HFF-Myc (cell line): ENCODE measurements around the gene RNF157.
"Not testable (repeated sequence)": the region's sequence is repeated elsewhere in the genome, so short reads cannot be mapped to it uniquely, and the experiment has no call there.

Experiments used
- DNase-seq: peaks from one replicate; pipeline ENCODE4 v3.0.0-alpha.2; 2011; ENCODE audit warnings: low read depth; ENCODE audit errors: extremely low read depth
- H3K4me3 ChIP-seq: replicated peaks from 2 replicates; pipeline ENCODE4 v1.5.1; 2011; ENCODE audit warnings: low read depth, mild to moderate bottlenecking, control low read depth, low read length
- TF ChIP-seq, protein P1 (sequence below): IDR thresholded peaks from 2 replicates; pipeline ENCODE4 v1.5.1; 2012; ENCODE audit warnings: mild to moderate bottlenecking, low read depth, low read length, control low read depth; ENCODE audit errors: missing control alignments

RNF157 gene

DNA sequence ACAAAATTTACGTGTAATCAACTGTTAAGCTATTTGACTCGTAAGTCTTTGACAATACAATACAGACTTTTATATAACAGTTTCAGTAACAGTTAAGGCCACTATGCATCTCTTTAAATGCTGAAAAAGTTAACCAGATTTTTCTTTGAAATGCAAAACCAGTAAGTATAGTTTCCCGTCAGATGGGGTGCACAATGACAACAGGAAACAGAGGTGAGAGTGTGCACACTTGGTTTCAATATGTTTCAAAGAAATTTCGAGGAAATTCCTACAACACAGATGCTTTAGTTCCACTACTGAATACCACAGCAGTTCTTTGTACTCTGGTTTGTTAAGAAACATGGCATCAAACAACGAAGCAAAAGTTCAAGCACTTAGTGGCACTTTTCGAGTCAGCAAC, 48.4 kb downstream of the RNF157 start:
- DNase-seq = no peak
- TF ChIP-seq, protein P1, sequence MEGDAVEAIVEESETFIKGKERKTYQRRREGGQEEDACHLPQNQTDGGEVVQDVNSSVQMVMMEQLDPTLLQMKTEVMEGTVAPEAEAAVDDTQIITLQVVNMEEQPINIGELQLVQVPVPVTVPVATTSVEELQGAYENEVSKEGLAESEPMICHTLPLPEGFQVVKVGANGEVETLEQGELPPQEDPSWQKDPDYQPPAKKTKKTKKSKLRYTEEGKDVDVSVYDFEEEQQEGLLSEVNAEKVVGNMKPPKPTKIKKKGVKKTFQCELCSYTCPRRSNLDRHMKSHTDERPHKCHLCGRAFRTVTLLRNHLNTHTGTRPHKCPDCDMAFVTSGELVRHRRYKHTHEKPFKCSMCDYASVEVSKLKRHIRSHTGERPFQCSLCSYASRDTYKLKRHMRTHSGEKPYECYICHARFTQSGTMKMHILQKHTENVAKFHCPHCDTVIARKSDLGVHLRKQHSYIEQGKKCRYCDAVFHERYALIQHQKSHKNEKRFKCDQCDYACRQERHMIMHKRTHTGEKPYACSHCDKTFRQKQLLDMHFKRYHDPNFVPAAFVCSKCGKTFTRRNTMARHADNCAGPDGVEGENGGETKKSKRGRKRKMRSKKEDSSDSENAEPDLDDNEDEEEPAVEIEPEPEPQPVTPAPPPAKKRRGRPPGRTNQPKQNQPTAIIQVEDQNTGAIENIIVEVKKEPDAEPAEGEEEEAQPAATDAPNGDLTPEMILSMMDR = no peak
- no peak overlapping the region for H3K4me3 ChIP-seq

GRCh38 chr17:76189741-76190140, 50.6 kb downstream of the RNF157 start:
- TF ChIP-seq, protein P1 = no peak
- H3K4me3 ChIP-seq = no peak overlapping the region
- no peak for DNase-seq

DNA sequence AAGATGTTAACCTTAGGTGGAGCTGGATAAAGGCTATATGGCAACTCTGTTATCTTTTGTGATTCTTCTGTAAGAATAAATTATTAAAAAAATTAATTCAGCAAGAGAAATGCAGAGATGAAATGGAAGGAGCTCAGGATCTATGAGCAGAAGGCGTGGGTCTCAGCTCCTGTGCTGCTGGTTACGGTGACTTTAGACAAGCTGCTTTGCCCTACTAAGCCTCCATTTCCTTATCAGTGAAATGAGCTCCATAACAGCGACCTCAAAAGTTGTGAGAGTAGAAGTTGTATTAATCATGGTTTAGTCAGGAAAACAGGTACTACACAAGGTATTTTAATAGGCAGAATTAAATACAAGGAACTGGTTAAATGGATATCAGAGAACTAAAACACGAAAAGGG, 51.0 kb downstream of the RNF157 start:
- TF ChIP-seq, protein P1 = no peak
- no peak overlapping the region for H3K4me3 ChIP-seq

GRCh38 chr17:76188213-76189016, 51.9 kb downstream of the RNF157 start:
- TF ChIP-seq, protein P1 = no peak

More for the DNA sequence above, 51.0 kb downstream of the RNF157 start:
- no peak for DNase-seq

GRCh38 chr17:76186774-76187173, 53.5 kb downstream of the RNF157 start:
- not testable (repeated sequence) for H3K4me3 ChIP-seq, DNase-seq

More at GRCh38 chr17:76188213-76189016, 51.9 kb downstream of the RNF157 start:
- no peak overlapping the region for H3K4me3 ChIP-seq
- no peak for DNase-seq

GRCh38 chr17:76184290-76184689, 56.0 kb downstream of the RNF157 start:
- TF ChIP-seq, protein P1 = no peak
- H3K4me3 ChIP-seq = no peak overlapping the region

DNA sequence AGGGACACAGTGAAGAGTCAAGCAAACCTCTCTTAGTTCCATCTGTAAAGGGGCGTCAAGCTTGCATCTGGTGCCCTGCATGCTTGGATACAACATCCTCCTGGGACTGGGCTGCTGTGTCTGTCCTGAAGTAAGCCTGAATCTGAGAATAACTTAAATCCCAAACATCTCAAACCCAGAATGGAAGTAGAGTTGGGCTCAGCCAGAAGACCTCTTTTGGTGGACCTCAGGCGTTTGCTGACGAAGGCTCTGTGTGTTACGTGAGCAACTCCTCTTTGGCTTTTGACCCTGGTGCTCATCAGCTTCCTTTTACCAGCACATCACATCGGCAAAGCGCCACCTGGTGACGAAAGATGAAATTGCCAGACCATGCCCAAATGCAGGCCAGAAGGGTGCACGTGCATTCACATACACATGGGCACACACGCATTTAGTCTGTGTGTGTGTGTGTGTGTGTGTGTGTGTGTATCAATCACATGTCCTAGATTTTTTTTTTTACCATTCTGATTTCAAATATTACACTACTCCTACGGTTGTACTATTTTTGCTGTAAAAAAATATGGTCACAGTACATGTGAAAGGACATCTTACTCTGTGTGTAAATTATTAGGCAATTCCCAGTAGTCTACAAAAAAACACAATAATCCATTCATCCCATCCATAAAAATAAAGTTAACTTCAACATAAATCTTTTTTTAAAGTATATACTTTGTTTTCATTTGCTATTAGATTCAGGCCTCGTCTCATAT, 58.1 kb downstream of the RNF157 start:
- peak; percentile 95 for DNase-seq
- TF ChIP-seq, protein P1 = peak; percentile 92
- H3K4me3 ChIP-seq = no peak overlapping the region

More at GRCh38 chr17:76184290-76184689, 56.0 kb downstream of the RNF157 start:
- no peak for DNase-seq
